GM10266 (cell line): ENCODE results near the gene OR2T4.

ENCODE experiments used
- DNase-seq: peaks from one replicate; pipeline ENCODE4 v3.0.0; 2012; ENCODE audit errors: extremely low spot score
- TF ChIP-seq, protein P1 (sequence below): IDR thresholded peaks from 2 replicates; pipeline ENCODE4 v1.5.1; 2012; ENCODE audit warnings: mild to moderate bottlenecking, low read depth; ENCODE audit not compliant: control insufficient read depth, insufficient read depth; ENCODE audit errors: missing control alignments

The OR2T4 gene

DNA sequence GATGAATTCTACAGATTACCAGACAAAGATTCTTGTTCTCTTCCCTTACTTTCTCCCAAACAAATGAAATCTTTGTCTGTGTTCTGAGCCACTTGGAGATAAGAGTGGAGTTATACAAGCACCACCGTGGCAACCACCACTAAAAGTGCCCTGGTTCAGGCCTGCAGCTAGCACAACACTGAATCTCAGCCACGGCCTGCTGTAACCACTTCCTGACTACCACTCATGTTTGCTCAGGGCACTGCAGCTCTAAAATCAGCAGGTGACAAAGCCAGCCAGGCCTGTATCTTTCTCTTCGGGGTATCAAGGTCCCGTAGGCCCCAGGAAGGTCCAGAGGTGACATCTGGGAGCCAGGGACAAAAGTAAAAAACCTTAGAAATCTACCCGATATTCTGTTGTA is 10.9 kb downstream of the OR2T4 start:
- TF ChIP-seq, protein P1, sequence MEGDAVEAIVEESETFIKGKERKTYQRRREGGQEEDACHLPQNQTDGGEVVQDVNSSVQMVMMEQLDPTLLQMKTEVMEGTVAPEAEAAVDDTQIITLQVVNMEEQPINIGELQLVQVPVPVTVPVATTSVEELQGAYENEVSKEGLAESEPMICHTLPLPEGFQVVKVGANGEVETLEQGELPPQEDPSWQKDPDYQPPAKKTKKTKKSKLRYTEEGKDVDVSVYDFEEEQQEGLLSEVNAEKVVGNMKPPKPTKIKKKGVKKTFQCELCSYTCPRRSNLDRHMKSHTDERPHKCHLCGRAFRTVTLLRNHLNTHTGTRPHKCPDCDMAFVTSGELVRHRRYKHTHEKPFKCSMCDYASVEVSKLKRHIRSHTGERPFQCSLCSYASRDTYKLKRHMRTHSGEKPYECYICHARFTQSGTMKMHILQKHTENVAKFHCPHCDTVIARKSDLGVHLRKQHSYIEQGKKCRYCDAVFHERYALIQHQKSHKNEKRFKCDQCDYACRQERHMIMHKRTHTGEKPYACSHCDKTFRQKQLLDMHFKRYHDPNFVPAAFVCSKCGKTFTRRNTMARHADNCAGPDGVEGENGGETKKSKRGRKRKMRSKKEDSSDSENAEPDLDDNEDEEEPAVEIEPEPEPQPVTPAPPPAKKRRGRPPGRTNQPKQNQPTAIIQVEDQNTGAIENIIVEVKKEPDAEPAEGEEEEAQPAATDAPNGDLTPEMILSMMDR = no peak
- DNase-seq = no peak

DNA sequence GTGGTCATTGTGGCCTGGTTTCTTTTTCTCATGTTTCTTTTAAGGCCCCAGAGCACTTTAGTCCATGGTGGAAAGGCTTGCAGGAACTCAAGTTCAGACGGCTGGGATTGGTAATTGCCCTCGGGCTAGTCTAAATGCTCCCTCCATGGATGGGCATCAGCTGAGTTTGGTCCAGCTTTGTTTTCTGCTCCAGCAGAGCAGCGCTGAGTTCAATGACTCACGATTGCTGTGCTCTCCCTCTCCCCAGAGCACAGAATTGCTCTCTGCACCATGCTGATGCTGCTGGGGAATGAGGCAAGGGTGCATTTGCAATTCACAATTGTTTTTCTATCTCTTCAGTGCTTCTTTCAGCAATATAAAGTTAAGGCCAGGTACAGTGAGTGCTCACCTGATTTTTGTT is 12.3 kb downstream of the OR2T4 start:
- no peak for DNase-seq

DNA sequence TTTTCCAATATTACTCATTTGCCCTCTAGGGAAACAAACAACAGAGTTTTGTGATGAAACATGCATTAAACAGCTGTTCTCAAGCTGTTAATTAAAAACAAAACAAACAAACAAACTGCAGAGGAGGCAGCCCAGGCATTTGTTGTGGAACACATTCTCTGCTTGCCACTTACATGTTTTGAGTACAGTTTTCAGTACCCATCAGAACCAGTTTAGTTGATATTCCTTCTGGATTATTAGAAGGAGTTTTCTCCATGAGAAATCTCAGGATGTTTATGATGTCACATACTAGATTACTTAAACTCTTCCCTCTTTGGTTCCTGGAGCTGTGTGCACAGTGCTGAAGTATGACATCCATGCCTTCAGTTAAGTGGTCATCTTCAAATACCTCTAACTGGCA is 14.0 kb downstream of the OR2T4 start, which contains the start of gene OR2T6:
Gene OR2T6 (plus strand): TSS at position 301 of the 400 bp plus-strand sequence. CDS start 11,863 bp downstream, outside the sequence.
- TF ChIP-seq, protein P1 = no peak
- no peak for DNase-seq

More for the DNA sequence above, 12.3 kb downstream of the OR2T4 start:
- TF ChIP-seq, protein P1 = no peak

DNA sequence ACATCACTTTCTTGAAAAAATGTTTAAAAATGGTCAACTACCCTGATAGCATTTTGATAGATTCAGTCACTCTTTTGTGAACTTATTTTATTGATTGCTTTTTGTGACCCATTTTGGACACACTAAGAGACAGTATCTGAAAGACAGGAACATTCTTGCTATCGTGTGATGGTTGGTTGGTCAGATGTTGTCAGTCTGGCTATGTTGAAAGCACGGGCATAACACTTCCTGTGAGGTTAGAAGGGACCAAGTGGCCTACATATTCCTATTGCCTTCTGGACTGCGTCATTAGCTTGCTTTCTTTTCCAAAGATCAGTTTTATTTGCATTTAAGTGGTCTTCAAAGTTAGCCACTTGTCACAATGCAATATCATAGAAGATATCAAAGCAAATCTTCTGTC is 15.5 kb downstream of the OR2T4 start:
- TF ChIP-seq, protein P1 = no peak
- DNase-seq = no peak

DNA sequence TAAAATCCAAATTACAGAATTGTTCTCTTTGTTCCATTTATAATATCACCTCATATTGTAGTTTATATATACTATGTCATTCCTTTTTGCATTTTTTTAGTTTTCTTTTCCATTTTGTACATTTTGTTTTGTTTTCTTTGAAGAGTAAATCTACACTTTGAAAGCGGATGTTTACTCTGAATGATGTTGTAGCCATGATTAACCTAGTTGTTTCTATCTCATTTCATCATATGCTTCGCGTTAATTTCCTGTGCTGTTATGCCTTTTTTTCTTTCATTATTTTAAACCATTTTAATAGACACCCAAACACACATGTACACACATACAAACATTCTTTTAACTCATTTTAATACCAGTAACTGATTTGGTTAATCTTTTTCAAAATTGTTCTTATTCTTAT is 19.4 kb downstream of the OR2T4 start:
- TF ChIP-seq, protein P1 = no peak
- DNase-seq = no peak

DNA sequence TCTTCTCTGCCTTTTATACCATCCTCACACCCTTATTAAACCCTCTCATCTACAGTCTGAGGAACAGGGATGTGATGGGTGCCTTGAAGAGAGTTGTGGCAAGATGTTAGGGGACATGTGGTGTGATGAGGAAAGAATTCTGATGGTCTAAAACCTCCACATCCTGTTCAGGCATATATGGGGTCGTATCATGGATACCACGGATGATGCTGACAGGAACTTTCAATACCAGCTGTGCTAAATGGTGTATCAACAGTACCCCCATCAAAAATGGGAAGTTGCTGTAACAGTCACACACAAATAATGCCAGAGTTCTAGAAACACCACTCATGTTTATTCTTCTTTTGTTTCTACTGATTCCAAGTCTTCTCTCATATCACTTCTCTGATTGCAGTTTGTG is 27.0 kb downstream of the OR2T4 start:
- no peak for DNase-seq

DNA sequence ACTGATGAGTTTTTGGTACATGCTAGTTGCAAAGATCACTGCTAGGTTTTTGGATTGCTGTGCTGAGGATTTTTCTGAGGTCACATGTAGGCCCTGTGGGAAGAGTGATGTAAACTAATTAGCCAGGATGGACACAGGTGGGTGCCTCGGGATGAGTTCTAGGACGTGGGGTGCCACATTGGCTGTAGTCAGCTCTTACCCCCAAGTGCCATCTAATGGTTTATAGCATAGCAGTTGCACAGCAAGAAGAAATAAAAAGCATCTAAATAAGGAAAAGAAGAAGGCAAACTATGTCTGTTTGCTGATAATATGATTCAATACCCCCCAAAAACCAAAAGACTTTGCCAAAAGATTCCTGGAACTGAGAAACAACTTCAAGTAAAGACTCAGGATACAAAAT is 31.6 kb downstream of the OR2T4 start:
- TF ChIP-seq, protein P1 = no peak
- no peak for DNase-seq

More for the DNA sequence above, 27.0 kb downstream of the OR2T4 start:
- TF ChIP-seq, protein P1 = no peak
